ENCODE measurements around the gene ZNF566. TPM values are rescaled to one million over a fixed set of nuclear protein-coding genes. Genes with fewer than 3 reads are reported as not detected.

The ZNF566 gene
- total RNA-seq, 1 donor from 2014 or later, result 7.4 TPM

GRCh38 chr19:36423925-36424324, 65.4 kb downstream of the ZNF566 start:
- no peak for DNase-seq (ENCODE audit: low read depth)
- no peaks in the 10 kb centered on the region for H3K27me3 ChIP-seq (ENCODE audit: control insufficient read depth, insufficient read depth, low read length)
- H3K36me3 ChIP-seq (ENCODE audit: control insufficient read depth, insufficient read depth, low read length), result no peaks in the 10 kb centered on the region
- H3K4me3 ChIP-seq (ENCODE audit: low read depth, low read length), result no peak overlapping the region
- no peak for FAIRE-seq
- TF ChIP-seq, protein P1, sequence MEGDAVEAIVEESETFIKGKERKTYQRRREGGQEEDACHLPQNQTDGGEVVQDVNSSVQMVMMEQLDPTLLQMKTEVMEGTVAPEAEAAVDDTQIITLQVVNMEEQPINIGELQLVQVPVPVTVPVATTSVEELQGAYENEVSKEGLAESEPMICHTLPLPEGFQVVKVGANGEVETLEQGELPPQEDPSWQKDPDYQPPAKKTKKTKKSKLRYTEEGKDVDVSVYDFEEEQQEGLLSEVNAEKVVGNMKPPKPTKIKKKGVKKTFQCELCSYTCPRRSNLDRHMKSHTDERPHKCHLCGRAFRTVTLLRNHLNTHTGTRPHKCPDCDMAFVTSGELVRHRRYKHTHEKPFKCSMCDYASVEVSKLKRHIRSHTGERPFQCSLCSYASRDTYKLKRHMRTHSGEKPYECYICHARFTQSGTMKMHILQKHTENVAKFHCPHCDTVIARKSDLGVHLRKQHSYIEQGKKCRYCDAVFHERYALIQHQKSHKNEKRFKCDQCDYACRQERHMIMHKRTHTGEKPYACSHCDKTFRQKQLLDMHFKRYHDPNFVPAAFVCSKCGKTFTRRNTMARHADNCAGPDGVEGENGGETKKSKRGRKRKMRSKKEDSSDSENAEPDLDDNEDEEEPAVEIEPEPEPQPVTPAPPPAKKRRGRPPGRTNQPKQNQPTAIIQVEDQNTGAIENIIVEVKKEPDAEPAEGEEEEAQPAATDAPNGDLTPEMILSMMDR (IDR thresholded peaks at IDR 0.05; ENCODE audit: insufficient read depth, low read length, severe bottlenecking), result no peak

GRCh38 chr19:36421749-36422481, 67.4 kb downstream of the ZNF566 start:
- Histone ChIP-seq H3K36me3 (ENCODE audit: control insufficient read depth, insufficient read depth, low read length) (no peaks in the 10 kb centered on the region), H3K27me3 (ENCODE audit: control insufficient read depth, insufficient read depth, low read length) (no peaks in the 10 kb centered on the region), H3K4me3 (ENCODE audit: low read depth, low read length) (peak overlapping the region; percentile 10)
- TF ChIP-seq, protein P1 (IDR thresholded peaks at IDR 0.05; ENCODE audit: insufficient read depth, low read length, severe bottlenecking), result no peak
- DNase-seq (ENCODE audit: low read depth) (no peak), FAIRE-seq (peak; percentile 83)

DNA sequence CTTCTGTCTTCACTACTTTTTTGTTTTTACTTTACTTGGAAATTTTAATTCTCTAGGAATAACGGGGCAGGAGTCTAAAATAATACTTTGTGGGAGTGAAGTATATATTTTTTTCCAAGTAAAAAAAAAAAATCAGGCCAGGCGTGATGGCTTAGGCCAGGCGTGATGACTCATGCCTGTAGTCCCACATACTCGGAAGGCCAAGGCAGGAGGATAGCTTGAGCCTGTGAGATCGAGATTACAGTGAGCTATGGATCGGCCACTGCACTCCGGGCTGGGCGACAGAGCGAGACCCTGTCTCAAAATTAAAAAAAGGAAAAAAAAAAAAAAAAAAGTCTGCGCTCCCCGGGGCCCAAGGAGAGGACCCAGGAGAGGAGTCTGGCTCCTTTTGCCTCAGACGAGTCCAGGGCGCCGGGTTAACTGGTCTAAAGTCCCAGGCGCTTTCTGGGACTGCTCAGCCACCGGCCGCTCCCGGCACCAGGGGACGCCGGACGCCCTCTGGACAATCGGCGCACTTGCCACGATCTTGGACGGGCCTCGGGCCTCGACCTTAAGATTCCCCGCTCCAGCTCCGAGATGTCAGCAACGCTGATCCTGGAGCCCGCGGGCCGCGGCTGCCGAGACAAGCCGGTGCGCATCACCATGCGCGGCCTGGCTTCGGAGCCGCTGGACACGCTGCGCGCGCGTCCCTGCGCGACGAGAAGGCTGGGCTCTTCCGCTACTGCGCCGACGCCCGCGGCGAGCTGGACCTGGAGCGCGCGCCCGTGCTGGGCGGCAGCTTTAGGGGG, 68.2 kb downstream of the ZNF566 start:
- no peaks in the 10 kb centered on the region for H3K36me3 ChIP-seq (ENCODE audit: control insufficient read depth, insufficient read depth, low read length)
- FAIRE-seq (no peak), DNase-seq (ENCODE audit: low read depth) (no peak)
- TF ChIP-seq, protein P1 (IDR thresholded peaks at IDR 0.05; ENCODE audit: insufficient read depth, low read length, severe bottlenecking), result no peak
- H3K27me3 ChIP-seq (ENCODE audit: control insufficient read depth, insufficient read depth, low read length), result no peaks in the 10 kb centered on the region
- H3K4me3 ChIP-seq (ENCODE audit: low read depth, low read length), result peak overlapping the region; percentile 10

GRCh38 chr19:36418287-36419001, 70.9 kb downstream of the ZNF566 start, which contains the start of gene ZFP82:
Gene ZFP82, minus strand, starts transcription at chr19:36418644. Its CDS starts 8,855 bp downstream, at chr19:36409789.
- TF ChIP-seq, protein P1 (IDR thresholded peaks at IDR 0.05; ENCODE audit: insufficient read depth, low read length, severe bottlenecking), result no peak
- no peaks in the 10 kb centered on the region for H3K27me3 ChIP-seq (ENCODE audit: control insufficient read depth, insufficient read depth, low read length)
- FAIRE-seq (no peak), DNase-seq (ENCODE audit: low read depth) (peak; percentile 37)
- H3K36me3 ChIP-seq (ENCODE audit: control insufficient read depth, insufficient read depth, low read length), result no peaks in the 10 kb centered on the region
- peak within 1 kb of the TSS; percentile 64 for H3K4me3 ChIP-seq (ENCODE audit: low read depth, low read length)

DNA sequence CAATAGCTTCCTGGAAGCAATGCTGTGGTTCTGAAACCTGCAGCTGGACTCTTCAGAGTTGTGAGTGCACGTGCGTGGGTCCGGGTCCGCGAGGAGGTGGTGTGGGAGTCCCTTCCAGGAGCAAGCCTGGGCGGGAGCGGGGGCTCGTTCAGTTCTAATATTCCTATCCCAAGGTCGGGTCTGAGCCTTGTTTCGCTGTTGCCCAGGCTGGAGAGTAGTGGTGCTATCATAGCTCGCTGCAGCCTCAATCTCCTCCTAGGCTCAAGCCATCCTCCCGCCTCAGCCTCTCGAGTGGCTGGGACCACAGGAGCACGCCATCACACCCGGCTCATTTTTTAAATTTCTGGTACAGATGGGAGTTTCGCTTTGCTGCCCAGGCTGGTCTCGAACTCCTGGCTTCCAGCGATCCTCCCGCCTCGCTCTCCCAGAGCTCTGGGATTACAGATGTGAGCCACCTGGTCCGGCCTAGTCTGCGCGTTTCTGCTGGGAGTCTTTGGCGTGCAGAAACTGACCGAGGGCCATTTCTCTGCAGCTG, 71.5 kb downstream of the ZNF566 start:
- Histone ChIP-seq H3K36me3 (ENCODE audit: control insufficient read depth, insufficient read depth, low read length) (no peaks in the 10 kb centered on the region), H3K27me3 (ENCODE audit: control insufficient read depth, insufficient read depth, low read length) (no peaks in the 10 kb centered on the region), H3K4me3 (ENCODE audit: low read depth, low read length) (peak overlapping the region; percentile 64)
- TF ChIP-seq, protein P1 (IDR thresholded peaks at IDR 0.05; ENCODE audit: insufficient read depth, low read length, severe bottlenecking), result no peak
- FAIRE-seq (no peak), DNase-seq (ENCODE audit: low read depth) (no peak)
